GM11168 (cell line): Measurements from ENCODE around the gene TMEM41A.

ENCODE experiments used
- in situ Hi-C: fragments of 300-500 bp; cut with MboI; formaldehyde crosslinking; loops from one replicate; pipeline ENCODE4 v1.12.0; 2022; ENCODE audit warnings: low sequenced_read_pairs; ENCODE audit not compliant: unreplicated experiment

Gene TMEM41A

GRCh38 chr3:185498503-185499396 lies at the start of gene TMEM41A:
Gene TMEM41A (minus strand): TSS chr3:185499035. CDS start chr3:185498961, 74 bp downstream.
- in situ Hi-C loops = no loop called here

- in situ Hi-C loops = no loop called here
Measured at GRCh38 chr3:185540695-185541094, 41.9 kb upstream of the TMEM41A start.

- in situ Hi-C loops = no loop called here
Measured at GRCh38 chr3:185539934-185540333, 41.1 kb upstream of the TMEM41A start.

- in situ Hi-C loops = no loop called here
Measured at GRCh38 chr3:185537369-185537970, 38.6 kb upstream of the TMEM41A start.

- in situ Hi-C loops = no loop called here
Measured at GRCh38 chr3:185534511-185534910, 35.7 kb upstream of the TMEM41A start.

- in situ Hi-C loops = no loop called here
Measured at GRCh38 chr3:185532901-185533300, 34.1 kb upstream of the TMEM41A start.

GRCh38 chr3:185530856-185531255 lies 32.0 kb upstream of the TMEM41A start:
- in situ Hi-C loops = no loop called here

GRCh38 chr3:185528532-185528931 lies 29.7 kb upstream of the TMEM41A start:
- in situ Hi-C loops = no loop called here

- in situ Hi-C loops = no loop called here
Measured at GRCh38 chr3:185527364-185527763, 28.5 kb upstream of the TMEM41A start.

- in situ Hi-C loops = no loop called here
Measured at GRCh38 chr3:185526349-185526951, 27.6 kb upstream of the TMEM41A start.

- in situ Hi-C loops = no loop called here
Measured at GRCh38 chr3:185521349-185522138, 22.7 kb upstream of the TMEM41A start.

GRCh38 chr3:185519021-185519420 lies 20.2 kb upstream of the TMEM41A start:
- in situ Hi-C loops = no loop called here

- in situ Hi-C loops = no loop called here
Measured at GRCh38 chr3:185517387-185518130, 18.7 kb upstream of the TMEM41A start.

- in situ Hi-C loops = no loop called here
Measured at GRCh38 chr3:185511711-185512110, 12.9 kb upstream of the TMEM41A start.

GRCh38 chr3:185508335-185508991 lies 9.6 kb upstream of the TMEM41A start:
- in situ Hi-C loops = no loop called here

- in situ Hi-C loops = no loop called here
Measured at GRCh38 chr3:185507883-185508282, 9.0 kb upstream of the TMEM41A start.

- in situ Hi-C loops = no loop called here
Measured at GRCh38 chr3:185504636-185505035, 5.8 kb upstream of the TMEM41A start.

- in situ Hi-C loops = no loop called here
Measured at GRCh38 chr3:185503521-185503920, 4.7 kb upstream of the TMEM41A start.

- in situ Hi-C loops = no loop called here
Measured at GRCh38 chr3:185502987-185503386, 4.2 kb upstream of the TMEM41A start.
